Stimulated activated CD4-positive, alpha-beta T cell treated with anti-CD3 and anti-CD28 coated beads, Interleukin-2, amount 100 ng/mL, for 4 hours (primary cell): ENCODE results near the gene DNMT3A.

Source experiments
- DNase-seq: peaks from one replicate; pipeline ENCODE4 v3.0.0-alpha.2; 2020; ENCODE audit warnings: low read depth

Gene DNMT3A

GRCh38 chr2:25257032-25257552 is 84.6 kb downstream of the DNMT3A start:
- DNase-seq = no peak

GRCh38 chr2:25256488-25256875 is 85.2 kb downstream of the DNMT3A start:
- no peak for DNase-seq

- DNase-seq = no peak
These were observed 85.8 kb downstream of the DNMT3A start for GRCh38 chr2:25255745-25256487.

GRCh38 chr2:25254961-25255360 is 86.8 kb downstream of the DNMT3A start:
- DNase-seq = no peak

GRCh38 chr2:25253153-25253626 is 88.5 kb downstream of the DNMT3A start:
- DNase-seq = no peak

GRCh38 chr2:25252291-25253152 is 89.2 kb downstream of the DNMT3A start:
- peak; percentile 52 for DNase-seq

GRCh38 chr2:25251422-25252273 is 90.1 kb downstream of the DNMT3A start:
- no peak for DNase-seq

- DNase-seq = no peak
These were observed 90.7 kb downstream of the DNMT3A start for GRCh38 chr2:25251071-25251421.

GRCh38 chr2:25250331-25251070 is 91.2 kb downstream of the DNMT3A start:
- peak; percentile 45 for DNase-seq

- no peak for DNase-seq
These were observed 91.9 kb downstream of the DNMT3A start for GRCh38 chr2:25249785-25250184.

- no peak for DNase-seq
These were observed 93.8 kb downstream of the DNMT3A start for GRCh38 chr2:25247792-25248512.

GRCh38 chr2:25246558-25247290 is 95.0 kb downstream of the DNMT3A start:
- DNase-seq = no peak

- no peak for DNase-seq
These were observed 95.7 kb downstream of the DNMT3A start for GRCh38 chr2:25246001-25246400.

- DNase-seq = no peak
These were observed 96.6 kb downstream of the DNMT3A start for GRCh38 chr2:25245141-25245540.

- DNase-seq = no peak
These were observed 97.7 kb downstream of the DNMT3A start for GRCh38 chr2:25243995-25244394.

- DNase-seq = no peak
These were observed 100.3 kb downstream of the DNMT3A start for GRCh38 chr2:25241452-25241851.

- no peak for DNase-seq
These were observed 101.1 kb downstream of the DNMT3A start for GRCh38 chr2:25240636-25241035.

GRCh38 chr2:25238920-25239319 is 102.8 kb downstream of the DNMT3A start:
- DNase-seq = no peak

- DNase-seq = no peak
These were observed 104.0 kb downstream of the DNMT3A start for GRCh38 chr2:25237764-25238163.

GRCh38 chr2:25236736-25237135 is 105.0 kb downstream of the DNMT3A start:
- no peak for DNase-seq
